HG03060 (cell line): ENCODE results near the gene RNASEL.
"Not testable (repeated sequence)": the region's sequence is repeated elsewhere in the genome, so short reads cannot be mapped to it uniquely, and the experiment has no call there.

Source experiments
- ATAC-seq: cut with Tn5 transposase; IDR thresholded peaks from one replicate; pipeline ENCODE4 v1.9.1; 2021; ENCODE audit warnings: low read depth, moderate number of reproducible peaks; ENCODE audit not compliant: unreplicated experiment

The RNASEL gene

DNA sequence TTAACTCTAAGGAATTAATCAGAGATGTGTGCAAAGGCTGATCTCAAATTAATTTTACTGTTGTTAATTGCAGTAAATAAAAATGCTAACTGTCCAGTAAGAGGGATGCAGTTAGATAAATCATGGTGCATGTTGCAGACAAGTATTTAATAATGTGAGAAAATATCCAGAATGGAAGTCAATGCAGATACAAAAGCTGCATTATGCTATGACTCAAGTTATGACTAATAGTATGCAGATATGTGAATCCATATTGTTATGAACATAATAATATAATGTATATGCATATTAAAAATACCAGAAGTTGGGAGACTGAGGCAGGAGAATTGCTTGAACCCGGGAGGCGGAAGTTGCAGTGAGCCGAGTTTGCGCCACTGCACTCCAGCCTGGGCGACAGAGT is 21.4 kb downstream of the RNASEL start:
- no peak for ATAC-seq

DNA sequence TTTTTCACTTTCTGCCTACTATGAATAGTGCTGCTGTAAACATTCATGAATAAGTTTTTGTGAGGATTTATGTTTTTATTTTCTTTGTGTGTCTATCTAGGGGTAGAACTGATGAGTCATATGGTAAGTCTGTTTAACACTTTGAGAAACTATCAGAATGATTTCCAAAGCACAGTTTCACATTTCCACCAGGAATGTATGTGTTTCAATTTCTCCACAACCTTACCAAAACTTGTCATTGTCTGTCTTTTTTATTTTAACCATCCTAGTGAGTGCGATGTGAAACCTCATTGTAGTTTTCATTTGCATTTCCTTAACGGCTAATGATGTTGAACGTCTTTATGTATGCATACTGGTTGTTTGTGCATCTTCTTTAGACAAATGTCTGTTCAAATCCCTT is 23.5 kb downstream of the RNASEL start:
- no peak for ATAC-seq

DNA sequence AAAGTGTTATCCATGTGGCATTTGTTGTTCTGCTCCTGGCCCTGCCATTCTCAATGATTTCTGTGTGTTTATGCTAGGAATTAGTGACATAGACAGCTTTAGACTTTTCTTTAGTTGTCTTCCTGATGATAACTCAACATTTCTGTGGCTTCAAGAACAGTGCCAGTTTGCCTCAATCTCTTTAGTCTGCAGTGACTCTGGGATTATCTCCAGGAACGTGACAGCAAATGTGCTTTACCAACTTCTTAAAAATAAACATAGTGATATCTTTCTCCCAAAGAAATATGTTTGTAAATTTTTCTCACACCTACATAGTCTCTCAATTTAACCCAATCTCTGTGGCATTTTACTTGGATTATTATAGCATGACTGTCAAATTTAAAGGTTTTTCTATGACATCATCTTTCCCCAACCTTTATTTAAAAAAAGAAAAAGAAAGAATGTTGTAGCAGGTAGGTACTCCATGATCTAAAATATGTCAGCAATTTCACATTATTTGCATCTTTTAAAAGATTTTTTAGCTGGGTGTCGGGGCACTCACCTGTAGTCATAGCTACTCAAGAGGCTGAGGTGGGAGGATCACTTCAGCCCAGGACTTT is 24.6 kb downstream of the RNASEL start:
- no peak for ATAC-seq

DNA sequence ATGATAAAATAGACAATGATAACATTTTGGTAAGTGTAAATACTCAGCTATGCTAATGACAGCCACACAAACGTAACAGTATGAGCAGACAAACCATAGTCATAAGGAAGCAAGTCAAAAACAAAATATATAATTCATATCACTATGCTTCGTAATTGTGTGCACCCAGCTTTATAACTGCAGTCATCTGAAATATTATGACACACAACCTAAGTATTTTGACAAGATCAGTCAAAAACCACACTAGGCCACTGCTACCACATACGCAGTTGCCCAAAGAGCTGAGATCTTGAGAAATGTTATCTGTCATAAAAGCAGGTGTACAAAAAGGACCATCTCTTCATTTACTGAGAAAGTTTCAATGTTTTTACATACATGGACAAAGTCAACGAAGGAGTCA is 26.0 kb downstream of the RNASEL start:
- ATAC-seq: no peak

DNA sequence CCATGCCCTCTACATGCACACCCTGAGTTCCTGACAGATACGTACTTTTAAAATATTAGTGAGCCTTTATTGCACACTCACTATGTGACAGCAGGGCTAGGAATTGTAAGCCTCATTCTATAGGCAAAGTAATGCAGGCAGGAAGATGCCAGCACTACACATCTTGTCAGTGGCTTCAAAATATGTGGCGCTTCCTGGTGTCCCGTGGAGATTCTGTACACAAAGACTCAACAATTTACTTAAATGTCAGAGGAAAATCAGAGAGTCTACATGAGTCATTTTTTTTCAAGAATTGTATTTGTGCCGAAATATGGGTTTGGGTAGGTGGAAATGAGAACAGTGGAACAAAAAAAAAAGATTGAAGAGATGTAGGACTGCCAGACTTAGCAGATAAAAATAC is 27.6 kb downstream of the RNASEL start:
- ATAC-seq: no peak

DNA sequence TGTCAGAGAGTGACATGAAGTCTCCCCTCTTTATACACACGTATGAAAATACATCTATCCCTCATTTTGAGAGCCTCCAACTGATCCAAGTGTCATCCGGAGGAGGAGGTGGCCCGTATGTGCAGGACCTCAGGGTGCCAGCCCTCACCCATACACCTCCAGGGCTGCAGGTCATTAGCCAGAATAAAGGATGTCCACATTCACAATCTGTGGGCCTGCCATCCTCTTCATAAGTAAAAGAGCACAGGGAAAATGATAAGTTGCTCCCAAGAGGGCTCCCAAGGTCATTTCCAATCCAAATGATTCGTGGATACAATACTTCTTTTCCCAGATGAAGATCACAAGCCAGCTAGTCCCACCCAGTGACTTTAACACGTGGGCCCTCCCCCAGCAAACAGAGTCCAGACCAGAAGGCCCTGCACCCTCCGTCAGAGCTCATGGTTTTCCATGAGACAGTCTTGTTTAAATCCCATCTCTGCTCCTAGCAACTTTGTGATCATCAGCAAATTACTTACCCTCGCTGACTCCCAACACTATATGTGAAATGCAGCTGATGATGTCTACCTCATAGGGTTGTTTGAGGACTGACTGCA is 28.6 kb downstream of the RNASEL start:
- ATAC-seq: no peak

DNA sequence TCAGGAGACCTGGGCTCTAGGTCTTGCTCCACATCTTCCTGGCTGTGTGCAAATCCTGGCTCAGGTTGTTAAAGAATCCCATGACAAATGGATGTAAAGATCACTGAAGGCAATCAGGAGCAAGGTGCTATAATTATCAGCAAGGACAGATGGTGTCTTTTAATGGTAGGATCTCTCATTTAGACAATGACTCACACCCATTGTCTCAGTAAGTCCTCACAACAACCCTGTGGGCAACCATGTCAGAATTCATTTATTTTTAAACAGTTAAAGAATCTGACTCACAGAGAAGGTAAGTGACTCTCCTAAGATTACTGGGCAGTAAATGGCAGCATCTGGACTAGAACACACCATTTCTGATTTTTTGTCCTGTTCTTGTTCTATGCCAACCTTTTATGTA is 32.8 kb downstream of the RNASEL start:
- ATAC-seq: no peak

DNA sequence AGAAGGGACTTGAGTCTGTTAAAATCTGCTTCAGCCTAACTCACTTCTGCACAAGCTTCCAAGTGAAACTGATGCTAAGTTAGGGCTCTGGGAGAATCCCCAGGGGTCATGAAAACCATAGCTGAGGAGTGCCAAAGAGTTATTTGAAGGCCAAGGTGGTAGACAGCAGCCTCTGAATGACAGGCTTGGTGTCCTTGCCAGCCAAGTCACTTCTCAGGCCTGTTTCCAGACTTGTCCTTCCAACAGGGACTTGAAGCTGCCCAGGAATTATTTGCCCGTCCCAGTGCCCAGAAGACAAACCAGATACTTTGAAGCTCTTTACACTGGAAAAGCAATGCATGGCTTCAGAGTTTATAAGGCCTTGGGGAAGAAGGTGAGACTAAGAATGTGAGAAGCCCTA is 33.6 kb downstream of the RNASEL start:
- ATAC-seq: no peak

DNA sequence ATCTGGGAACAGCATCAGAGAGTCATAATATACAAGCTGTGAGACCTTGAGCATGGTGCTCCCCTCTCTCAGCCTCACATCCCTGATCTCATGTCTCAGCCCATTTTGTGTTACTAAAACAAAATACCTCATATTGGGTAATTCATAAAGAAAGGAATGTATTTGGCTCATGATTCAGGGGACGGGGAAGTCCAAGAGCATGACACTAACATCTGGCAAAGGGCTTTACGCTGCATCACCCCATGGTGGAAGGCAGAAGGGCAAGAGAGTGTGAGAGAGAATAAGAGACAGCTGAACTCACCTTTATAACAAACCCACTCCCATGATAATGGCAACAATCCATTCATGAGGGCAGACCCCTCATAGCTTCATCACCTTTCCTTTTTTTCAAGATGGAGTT is 36.5 kb downstream of the RNASEL start:
- ATAC-seq: no peak

DNA sequence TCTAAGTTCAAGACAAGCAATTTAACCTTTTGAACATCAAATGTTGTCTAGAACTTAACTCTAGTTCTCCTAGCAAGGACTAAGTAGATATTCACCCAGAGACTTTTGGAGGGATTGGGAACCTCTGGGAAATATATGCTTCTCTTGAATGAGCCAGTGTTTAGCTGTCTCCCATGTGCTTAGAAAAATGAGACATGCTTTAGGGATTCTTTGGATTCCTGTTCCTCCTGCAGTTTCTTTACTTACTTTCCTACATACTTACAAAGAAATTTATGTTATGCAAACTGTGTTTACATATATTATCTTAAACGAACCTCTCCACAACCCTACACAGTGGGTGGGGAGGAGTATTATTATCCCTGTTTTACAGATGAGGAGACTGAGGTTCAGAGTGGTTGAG is 39.2 kb downstream of the RNASEL start:
- no peak for ATAC-seq

DNA sequence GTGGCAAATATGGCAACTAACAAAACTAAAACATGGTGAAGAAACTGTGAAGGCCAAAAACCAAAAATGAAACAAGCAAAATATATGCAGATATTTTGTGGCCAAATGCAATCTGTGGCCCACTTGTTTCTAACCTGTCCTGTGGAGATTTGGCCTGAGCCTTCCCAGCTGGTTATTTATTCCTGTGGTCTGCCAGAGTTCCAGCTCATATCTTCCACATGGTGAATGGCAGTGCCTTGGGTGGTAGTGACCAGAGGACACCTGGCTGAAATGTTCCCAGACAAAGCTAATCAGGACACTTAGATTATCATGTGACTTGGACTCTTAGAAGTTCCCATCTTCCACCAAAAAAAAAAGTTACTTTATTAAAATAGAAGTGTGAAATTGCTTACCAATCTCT is 39.7 kb downstream of the RNASEL start:
- no peak for ATAC-seq

DNA sequence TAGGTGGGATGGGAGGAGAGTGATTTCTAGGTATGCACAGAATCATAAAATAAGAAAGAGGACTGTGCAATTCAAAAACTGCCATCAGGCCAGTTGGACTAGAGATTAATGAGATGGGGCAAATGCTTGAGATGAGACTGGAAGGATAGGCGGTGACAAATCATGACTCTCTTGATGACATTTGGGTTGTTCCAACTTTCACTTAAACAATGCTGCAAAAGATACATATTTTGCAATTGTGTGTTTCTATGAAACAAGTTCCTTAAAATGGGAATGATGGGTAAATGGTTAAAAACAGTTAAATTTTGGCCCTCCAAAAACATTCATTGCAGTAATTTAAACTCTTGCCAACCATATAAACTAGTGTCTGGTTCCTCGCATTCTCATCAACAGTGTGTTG is 55.2 kb downstream of the RNASEL start:
- no peak for ATAC-seq

DNA sequence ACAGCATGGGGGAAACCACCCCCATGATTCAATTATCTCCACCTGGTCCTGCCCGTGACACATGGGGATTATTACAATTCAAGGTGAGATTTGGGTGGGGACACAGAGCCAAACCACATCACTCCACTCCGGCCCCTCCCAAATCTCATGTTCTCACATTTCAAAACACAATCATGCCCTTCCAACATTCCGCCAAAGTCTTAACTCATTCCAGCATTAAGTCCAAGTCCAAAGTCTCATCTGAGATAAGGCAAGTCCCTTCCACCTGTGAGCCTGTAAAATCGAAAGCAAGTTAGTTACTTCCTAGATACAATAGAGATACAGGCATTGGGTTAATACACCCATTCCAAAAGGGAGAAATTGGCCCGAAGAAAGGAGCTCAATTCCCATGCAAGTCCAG is 60.9 kb downstream of the RNASEL start:
- not testable (repeated sequence) for ATAC-seq

DNA sequence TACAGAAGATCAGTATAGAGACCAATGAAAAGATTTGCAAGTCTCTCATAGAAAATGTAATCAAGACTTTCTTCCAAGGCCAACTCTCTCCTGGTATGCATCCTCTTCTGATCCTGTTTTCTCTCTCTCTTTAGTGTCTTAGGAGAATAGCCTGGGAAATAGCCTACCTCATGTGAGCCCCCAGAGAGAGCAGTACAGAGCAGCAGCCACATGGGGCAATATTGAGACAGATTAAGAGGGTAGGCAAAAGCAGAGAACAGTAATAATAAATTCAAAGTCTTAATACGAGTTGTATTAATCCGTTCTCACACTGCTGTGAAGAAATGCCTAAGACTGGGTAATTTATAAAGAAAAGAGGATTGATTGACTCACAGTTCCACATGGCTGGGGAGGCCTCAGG is 61.4 kb downstream of the RNASEL start:
- ATAC-seq: no peak

DNA sequence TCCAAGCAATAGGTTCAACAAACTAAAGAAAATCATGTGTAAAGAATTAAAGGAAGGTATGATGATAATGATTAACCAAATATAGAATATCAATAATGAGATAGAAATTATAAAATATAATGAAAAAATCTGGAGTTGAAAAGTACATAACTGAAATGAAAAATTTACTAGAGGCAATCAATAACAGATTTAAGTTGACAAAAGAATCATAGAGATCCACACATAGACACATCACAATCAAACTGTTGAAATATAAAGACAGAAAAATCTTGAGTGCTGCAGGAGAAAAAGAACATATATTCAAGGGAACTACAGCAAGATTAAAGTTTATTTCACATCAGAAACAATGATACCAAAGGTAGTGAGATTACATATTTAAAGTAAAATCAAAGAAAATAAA is 63.7 kb downstream of the RNASEL start:
- ATAC-seq: no peak
